Mesenchymal stem cell (in vitro differentiated cells and primary cell): ENCODE results near the gene NRSN2.

ENCODE experiments used
- DNase-seq: peaks from one replicate; pipeline ENCODE4 v3.0.0-alpha.2; 2013
- H2AFZ ChIP-seq: one replicate; pipeline ENCODE4 v1.6.1; 2013; ENCODE audit warnings: low read depth, mild to moderate bottlenecking, control low read depth, inconsistent platforms, low read length, moderate library complexity
- H2AK5ac ChIP-seq: 2 replicates; pipeline ENCODE4 v1.6.1; 2013; ENCODE audit warnings: low read length, moderate library complexity, mild to moderate bottlenecking, inconsistent platforms; ENCODE audit not compliant: severe bottlenecking
- H2BK120ac ChIP-seq: one replicate; pipeline ENCODE4 v1.6.1; 2013; ENCODE audit warnings: low read depth, mild to moderate bottlenecking, inconsistent platforms, low read length, moderate library complexity
- H2BK12ac ChIP-seq, 2 experiments: one replicate each; pipeline ENCODE4 v1.6.1; 2013; ENCODE audit warnings: inconsistent platforms in 2 of 2, low read length in 2 of 2, mild to moderate bottlenecking in 2 of 2, moderate library complexity in 2 of 2, control low read depth in 1 of 2
- H2BK15ac ChIP-seq: one replicate; pipeline ENCODE4 v1.6.1; 2013; ENCODE audit warnings: mild to moderate bottlenecking, low read depth, inconsistent platforms; ENCODE audit not compliant: poor library complexity, severe bottlenecking
- H2BK5ac ChIP-seq: 2 replicates; pipeline ENCODE4 v1.6.1; 2013; ENCODE audit warnings: low read depth, mild to moderate bottlenecking, low read length, control low read depth, inconsistent platforms; ENCODE audit not compliant: poor library complexity, severe bottlenecking
- H3K14ac ChIP-seq, 2 experiments: one replicate each; pipeline ENCODE4 v1.6.1; 2013; ENCODE audit warnings: inconsistent platforms in 2 of 2, low read length in 2 of 2, control low read depth in 1 of 2, mild to moderate bottlenecking in 1 of 2, moderate library complexity in 1 of 2
- H3K18ac ChIP-seq, 2 experiments: one replicate each; pipeline ENCODE4 v1.6.1; 2013; ENCODE audit warnings: inconsistent platforms in 2 of 2, low read length in 2 of 2, control low read depth in 1 of 2, low read depth in 1 of 2, mild to moderate bottlenecking in 1 of 2
- H3K23ac ChIP-seq, 2 experiments: one replicate each; pipeline ENCODE4 v1.6.1; 2013; ENCODE audit warnings: inconsistent platforms in 2 of 2, low read length in 2 of 2, mild to moderate bottlenecking in 2 of 2, moderate library complexity in 2 of 2, control low read depth in 1 of 2
- H3K27ac ChIP-seq: 2 replicates; pipeline ENCODE4 v1.5.1; 2013; ENCODE audit warnings: mild to moderate bottlenecking, moderate library complexity, low read length, control low read depth, inconsistent platforms; ENCODE audit not compliant: poor library complexity, severe bottlenecking
- H3K27me3 ChIP-seq, 2 experiments: 2 replicates each; pipeline versions ENCODE4 v1.6.1 to v1.7.0; 2013; ENCODE audit warnings: low read length in 2 of 2, mild to moderate bottlenecking in 2 of 2, moderate library complexity in 2 of 2, control low read depth in 1 of 2, inconsistent platforms in 1 of 2; ENCODE audit not compliant: control insufficient read depth in 1 of 2, insufficient read depth in 1 of 2
- H3K36me3 ChIP-seq, 2 experiments: 2 replicates each; pipeline versions ENCODE4 v1.6.1 to v1.7.0; 2013; ENCODE audit warnings: low read length in 2 of 2, control low read depth in 1 of 2, inconsistent platforms in 1 of 2, low read depth in 1 of 2, mild to moderate bottlenecking in 1 of 2; ENCODE audit not compliant: insufficient read depth in 2 of 2, control insufficient read depth in 1 of 2
- H3K4ac ChIP-seq, 2 experiments: one replicate each; pipeline ENCODE4 v1.6.1; 2013; ENCODE audit warnings: inconsistent platforms in 2 of 2, low read length in 2 of 2, mild to moderate bottlenecking in 2 of 2, moderate library complexity in 2 of 2, control low read depth in 1 of 2, low read depth in 1 of 2
- H3K4me1 ChIP-seq: 2 replicates; pipeline ENCODE4 v1.6.1; 2013; ENCODE audit warnings: low read depth, low read length, control low read depth; ENCODE audit not compliant: control insufficient read depth, insufficient read depth
- H3K4me2 ChIP-seq: 2 replicates; pipeline ENCODE4 v1.6.1; 2013; ENCODE audit warnings: low read length, mild to moderate bottlenecking, inconsistent platforms; ENCODE audit not compliant: poor library complexity, severe bottlenecking
- H3K4me3 ChIP-seq, 2 experiments: 2 replicates each; pipeline versions ENCODE4 v1.5.1 to v1.7.0; 2013; ENCODE audit warnings: low read length in 2 of 2, mild to moderate bottlenecking in 2 of 2, control low read depth in 1 of 2, low read depth in 1 of 2; ENCODE audit not compliant: insufficient read depth in 1 of 2
- H3K79me1 ChIP-seq: replicated peaks from 2 replicates; pipeline ENCODE4 v1.6.1; 2013; ENCODE audit warnings: mild to moderate bottlenecking, control low read depth, low read length, inconsistent platforms; ENCODE audit not compliant: poor library complexity, severe bottlenecking
- H3K9ac ChIP-seq: 2 replicates; pipeline ENCODE4 v1.7.0; 2013; ENCODE audit warnings: mild to moderate bottlenecking, low read length, moderate library complexity
- H3K9me3 ChIP-seq: 2 replicates; pipeline ENCODE4 v1.7.0; 2013; ENCODE audit warnings: mild to moderate bottlenecking, low read length; ENCODE audit not compliant: control insufficient read depth
- H4K8ac ChIP-seq: one replicate; pipeline ENCODE4 v1.6.1; 2013; ENCODE audit warnings: inconsistent platforms, mild to moderate bottlenecking, low read length, moderate library complexity
- H4K91ac ChIP-seq: one replicate; pipeline ENCODE4 v1.6.1; 2013; ENCODE audit warnings: mild to moderate bottlenecking, low read length, inconsistent platforms
- WGBS: methylation state at CpG from one replicate; pipeline ENCODE4 v1.1.7; 2013; ENCODE audit warnings: mixed read lengths; 5-methylcytosine and 5-hydroxymethylcytosine counted together

NRSN2 gene

GRCh38 chr20:381581-382290 is 34.8 kb downstream of the NRSN2 start:
- Histone ChIP-seq H4K8ac (no peak overlapping the region), H2BK5ac (no peak overlapping the region), H3K36me3 (no peaks in the 10 kb centered on the region), H3K27ac (no peak overlapping the region), H3K14ac (peak overlapping the region in 1 of 2 experiments; percentile 79), H2BK120ac (peak overlapping the region; percentile 92), H2AFZ (peak overlapping the region; percentile 83), H3K9me3 (no peaks in the 10 kb centered on the region), H4K91ac (peak overlapping the region; percentile 91), H2BK12ac (peak overlapping the region; percentile 58 to 69), H3K23ac (peak overlapping the region in 1 of 2 experiments; percentile 78), H3K4me2 (peak overlapping the region; percentile 90), H3K4ac (peak overlapping the region; percentile 77 to 83), H3K4me1 (peaks cover 14% of the 10 kb centered on the region), H3K27me3 (no peaks in the 10 kb centered on the region), H3K4me3 (peak overlapping the region; percentile 71 to 80), H3K9ac (peak overlapping the region; percentile 74), H2AK5ac (no peak overlapping the region), H3K79me1 (peaks cover 5% of the 10 kb centered on the region), H2BK15ac (no peak overlapping the region), H3K18ac (peak overlapping the region; percentile 59 to 89)
- DNase-seq = peak; percentile 85
- 0% methylated on average over 12 of the region's 49 CpGs for WGBS

- Histone ChIP-seq H3K79me1 (peaks cover 5% of the 10 kb centered on the region), H3K23ac (no peak overlapping the region), H2BK120ac (no peak overlapping the region), H3K4me2 (peak overlapping the region; percentile 32), H3K4me1 (peaks cover 14% of the 10 kb centered on the region), H2BK15ac (no peak overlapping the region), H2BK12ac (peak overlapping the region in 1 of 2 experiments; percentile 69), H2AK5ac (no peak overlapping the region), H4K8ac (peak overlapping the region; percentile 42), H3K27ac (no peak overlapping the region), H3K14ac (peak overlapping the region in 1 of 2 experiments; percentile 3), H3K18ac (peak overlapping the region in 1 of 2 experiments; percentile 59), H3K4ac (no peak overlapping the region), H3K27me3 (no peaks in the 10 kb centered on the region), H3K9me3 (no peaks in the 10 kb centered on the region), H3K36me3 (no peaks in the 10 kb centered on the region), H2AFZ (no peak overlapping the region), H3K9ac (peak overlapping the region; percentile 8), H3K4me3 (peak overlapping the region in 1 of 2 experiments; percentile 50), H4K91ac (no peak overlapping the region), H2BK5ac (no peak overlapping the region)
- DNase-seq = peak; percentile 54
- WGBS = 64% methylated on average over 7 of the region's 8 CpGs
Observed at GRCh38 chr20:382291-383115, 35.6 kb downstream of the NRSN2 start.

GRCh38 chr20:383889-384288 is 37.0 kb downstream of the NRSN2 start:
- Histone ChIP-seq H4K91ac (no peak overlapping the region), H3K27me3 (no peaks in the 10 kb centered on the region)
- WGBS = 97% methylated on average over 5 of the region's 5 CpGs

GRCh38 chr20:384723-385122 is 37.8 kb downstream of the NRSN2 start:
- H3K14ac ChIP-seq = no peak overlapping the region
- peaks cover 14% of the 10 kb centered on the region for H3K4me1 ChIP-seq
- H3K4ac ChIP-seq = no peak overlapping the region
- no peak overlapping the region for H2AFZ ChIP-seq
- 100% methylated on average over 1 of the region's 1 CpG for WGBS
- H3K36me3 ChIP-seq = peaks cover 17 to 18% of the 10 kb centered on the region in 2 experiments
- H2AK5ac ChIP-seq = no peak overlapping the region
- H3K4me3 ChIP-seq = no peak overlapping the region
- no peak overlapping the region for H2BK120ac ChIP-seq
- H3K18ac ChIP-seq = no peak overlapping the region
- no peak overlapping the region for H3K9ac ChIP-seq
- no peak overlapping the region for H4K8ac ChIP-seq
- DNase-seq = no peak
- H2BK5ac ChIP-seq = no peak overlapping the region
- no peak overlapping the region for H2BK15ac ChIP-seq
- H3K79me1 ChIP-seq = peaks cover 5% of the 10 kb centered on the region
- no peak overlapping the region for H3K27ac ChIP-seq
- no peak overlapping the region for H2BK12ac ChIP-seq
- no peak overlapping the region for H3K23ac ChIP-seq
- H3K27me3 ChIP-seq = no peaks in the 10 kb centered on the region
- H3K4me2 ChIP-seq = no peak overlapping the region
- H3K9me3 ChIP-seq = no peaks in the 10 kb centered on the region
- H4K91ac ChIP-seq = no peak overlapping the region

More at GRCh38 chr20:383889-384288, 37.0 kb downstream of the NRSN2 start:
- no peak overlapping the region for H4K8ac ChIP-seq
- H3K14ac ChIP-seq = no peak overlapping the region
- H3K79me1 ChIP-seq = peaks cover 5% of the 10 kb centered on the region
- H3K23ac ChIP-seq = no peak overlapping the region
- H2BK12ac ChIP-seq = peak overlapping the region in 1 of 2 experiments; percentile 37
- no peak for DNase-seq
- peaks cover 14% of the 10 kb centered on the region for H3K4me1 ChIP-seq
- no peak overlapping the region for H2BK120ac ChIP-seq
- no peak overlapping the region for H2BK5ac ChIP-seq
- H3K36me3 ChIP-seq = peaks cover 10 to 11% of the 10 kb centered on the region in 2 experiments
- H3K4ac ChIP-seq = no peak overlapping the region
- H3K9me3 ChIP-seq = no peaks in the 10 kb centered on the region
- H3K4me2 ChIP-seq = no peak overlapping the region
- no peak overlapping the region for H3K9ac ChIP-seq
- H2BK15ac ChIP-seq = no peak overlapping the region
- H3K27ac ChIP-seq = no peak overlapping the region
- no peak overlapping the region for H3K4me3 ChIP-seq
- H2AFZ ChIP-seq = no peak overlapping the region
- no peak overlapping the region for H3K18ac ChIP-seq
- H2AK5ac ChIP-seq = no peak overlapping the region
